ENCODE results near the gene IL5. TPM values are rescaled to one million over a fixed set of nuclear protein-coding genes. Genes with fewer than 3 reads are reported as not detected.

The IL5 gene
- total and polyA plus RNA-seq, 2 experiments from 2014 or later = not detected

- TF ChIP-seq, protein P1, sequence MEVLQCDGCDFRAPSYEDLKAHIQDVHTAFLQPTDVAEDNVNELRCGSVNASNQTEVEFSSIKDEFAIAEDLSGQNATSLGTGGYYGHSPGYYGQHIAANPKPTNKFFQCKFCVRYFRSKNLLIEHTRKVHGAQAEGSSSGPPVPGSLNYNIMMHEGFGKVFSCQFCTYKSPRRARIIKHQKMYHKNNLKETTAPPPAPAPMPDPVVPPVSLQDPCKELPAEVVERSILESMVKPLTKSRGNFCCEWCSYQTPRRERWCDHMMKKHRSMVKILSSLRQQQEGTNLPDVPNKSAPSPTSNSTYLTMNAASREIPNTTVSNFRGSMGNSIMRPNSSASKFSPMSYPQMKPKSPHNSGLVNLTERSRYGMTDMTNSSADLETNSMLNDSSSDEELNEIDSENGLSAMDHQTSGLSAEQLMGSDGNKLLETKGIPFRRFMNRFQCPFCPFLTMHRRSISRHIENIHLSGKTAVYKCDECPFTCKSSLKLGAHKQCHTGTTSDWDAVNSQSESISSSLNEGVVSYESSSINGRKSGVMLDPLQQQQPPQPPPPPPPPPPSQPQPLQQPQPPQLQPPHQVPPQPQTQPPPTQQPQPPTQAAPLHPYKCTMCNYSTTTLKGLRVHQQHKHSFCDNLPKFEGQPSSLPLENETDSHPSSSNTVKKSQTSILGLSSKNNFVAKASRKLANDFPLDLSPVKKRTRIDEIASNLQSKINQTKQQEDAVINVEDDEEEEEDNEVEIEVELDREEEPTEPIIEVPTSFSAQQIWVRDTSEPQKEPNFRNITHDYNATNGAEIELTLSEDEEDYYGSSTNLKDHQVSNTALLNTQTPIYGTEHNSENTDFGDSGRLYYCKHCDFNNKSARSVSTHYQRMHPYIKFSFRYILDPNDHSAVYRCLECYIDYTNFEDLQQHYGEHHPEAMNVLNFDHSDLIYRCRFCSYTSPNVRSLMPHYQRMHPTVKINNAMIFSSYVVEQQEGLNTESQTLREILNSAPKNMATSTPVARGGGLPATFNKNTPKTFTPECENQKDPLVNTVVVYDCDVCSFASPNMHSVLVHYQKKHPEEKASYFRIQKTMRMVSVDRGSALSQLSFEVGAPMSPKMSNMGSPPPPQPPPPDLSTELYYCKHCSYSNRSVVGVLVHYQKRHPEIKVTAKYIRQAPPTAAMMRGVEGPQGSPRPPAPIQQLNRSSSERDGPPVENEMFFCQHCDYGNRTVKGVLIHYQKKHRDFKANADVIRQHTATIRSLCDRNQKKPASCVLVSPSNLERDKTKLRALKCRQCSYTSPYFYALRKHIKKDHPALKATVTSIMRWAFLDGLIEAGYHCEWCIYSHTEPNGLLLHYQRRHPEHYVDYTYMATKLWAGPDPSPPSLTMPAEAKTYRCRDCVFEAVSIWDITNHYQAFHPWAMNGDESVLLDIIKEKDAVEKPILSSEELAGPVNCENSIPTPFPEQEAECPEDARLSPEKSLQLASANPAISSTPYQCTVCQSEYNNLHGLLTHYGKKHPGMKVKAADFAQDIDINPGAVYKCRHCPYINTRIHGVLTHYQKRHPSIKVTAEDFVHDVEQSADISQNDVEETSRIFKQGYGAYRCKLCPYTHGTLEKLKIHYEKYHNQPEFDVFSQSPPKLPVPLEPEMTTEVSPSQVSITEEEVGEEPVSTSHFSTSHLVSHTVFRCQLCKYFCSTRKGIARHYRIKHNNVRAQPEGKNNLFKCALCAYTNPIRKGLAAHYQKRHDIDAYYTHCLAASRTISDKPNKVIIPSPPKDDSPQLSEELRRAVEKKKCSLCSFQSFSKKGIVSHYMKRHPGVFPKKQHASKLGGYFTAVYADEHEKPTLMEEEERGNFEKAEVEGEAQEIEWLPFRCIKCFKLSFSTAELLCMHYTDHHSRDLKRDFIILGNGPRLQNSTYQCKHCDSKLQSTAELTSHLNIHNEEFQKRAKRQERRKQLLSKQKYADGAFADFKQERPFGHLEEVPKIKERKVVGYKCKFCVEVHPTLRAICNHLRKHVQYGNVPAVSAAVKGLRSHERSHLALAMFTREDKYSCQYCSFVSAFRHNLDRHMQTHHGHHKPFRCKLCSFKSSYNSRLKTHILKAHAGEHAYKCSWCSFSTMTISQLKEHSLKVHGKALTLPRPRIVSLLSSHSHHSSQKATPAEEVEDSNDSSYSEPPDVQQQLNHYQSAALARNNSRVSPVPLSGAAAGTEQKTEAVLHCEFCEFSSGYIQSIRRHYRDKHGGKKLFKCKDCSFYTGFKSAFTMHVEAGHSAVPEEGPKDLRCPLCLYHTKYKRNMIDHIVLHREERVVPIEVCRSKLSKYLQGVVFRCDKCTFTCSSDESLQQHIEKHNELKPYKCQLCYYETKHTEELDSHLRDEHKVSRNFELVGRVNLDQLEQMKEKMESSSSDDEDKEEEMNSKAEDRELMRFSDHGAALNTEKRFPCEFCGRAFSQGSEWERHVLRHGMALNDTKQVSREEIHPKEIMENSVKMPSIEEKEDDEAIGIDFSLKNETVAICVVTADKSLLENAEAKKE (CRISPR knock-in tag; IDR thresholded peaks at IDR 0.05) = no peak
- TF ChIP-seq ZNF114 (CRISPR knock-in tag; IDR thresholded peaks at IDR 0.05) (no peak), CREB1 (CRISPR knock-in tag; IDR thresholded peaks at IDR 0.05; ENCODE audit: low read depth) (no peak), JUNB (IDR thresholded peaks at IDR 0.05; ENCODE audit: unreplicated experiment) (no peak), EZH2phosphoT487 (IDR thresholded peaks at IDR 0.05; ENCODE audit: unreplicated experiment) (no peak), NANOG (IDR thresholded peaks at IDR 0.05; ENCODE audit: borderline replicate concordance) (no peak), ZNF331 (CRISPR knock-in tag; IDR thresholded peaks at IDR 0.05; ENCODE audit: low read depth) (no peak), POLR2AphosphoS5 (IDR thresholded peaks at IDR 0.05; ENCODE audit: low read depth) (no peak)
- TF ChIP-seq, protein P2, sequence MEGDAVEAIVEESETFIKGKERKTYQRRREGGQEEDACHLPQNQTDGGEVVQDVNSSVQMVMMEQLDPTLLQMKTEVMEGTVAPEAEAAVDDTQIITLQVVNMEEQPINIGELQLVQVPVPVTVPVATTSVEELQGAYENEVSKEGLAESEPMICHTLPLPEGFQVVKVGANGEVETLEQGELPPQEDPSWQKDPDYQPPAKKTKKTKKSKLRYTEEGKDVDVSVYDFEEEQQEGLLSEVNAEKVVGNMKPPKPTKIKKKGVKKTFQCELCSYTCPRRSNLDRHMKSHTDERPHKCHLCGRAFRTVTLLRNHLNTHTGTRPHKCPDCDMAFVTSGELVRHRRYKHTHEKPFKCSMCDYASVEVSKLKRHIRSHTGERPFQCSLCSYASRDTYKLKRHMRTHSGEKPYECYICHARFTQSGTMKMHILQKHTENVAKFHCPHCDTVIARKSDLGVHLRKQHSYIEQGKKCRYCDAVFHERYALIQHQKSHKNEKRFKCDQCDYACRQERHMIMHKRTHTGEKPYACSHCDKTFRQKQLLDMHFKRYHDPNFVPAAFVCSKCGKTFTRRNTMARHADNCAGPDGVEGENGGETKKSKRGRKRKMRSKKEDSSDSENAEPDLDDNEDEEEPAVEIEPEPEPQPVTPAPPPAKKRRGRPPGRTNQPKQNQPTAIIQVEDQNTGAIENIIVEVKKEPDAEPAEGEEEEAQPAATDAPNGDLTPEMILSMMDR (conservative IDR thresholded peaks at IDR 0.05; ENCODE audit: low read depth in 2 of 2) = no peak
- TF ChIP-seq, protein P3, sequence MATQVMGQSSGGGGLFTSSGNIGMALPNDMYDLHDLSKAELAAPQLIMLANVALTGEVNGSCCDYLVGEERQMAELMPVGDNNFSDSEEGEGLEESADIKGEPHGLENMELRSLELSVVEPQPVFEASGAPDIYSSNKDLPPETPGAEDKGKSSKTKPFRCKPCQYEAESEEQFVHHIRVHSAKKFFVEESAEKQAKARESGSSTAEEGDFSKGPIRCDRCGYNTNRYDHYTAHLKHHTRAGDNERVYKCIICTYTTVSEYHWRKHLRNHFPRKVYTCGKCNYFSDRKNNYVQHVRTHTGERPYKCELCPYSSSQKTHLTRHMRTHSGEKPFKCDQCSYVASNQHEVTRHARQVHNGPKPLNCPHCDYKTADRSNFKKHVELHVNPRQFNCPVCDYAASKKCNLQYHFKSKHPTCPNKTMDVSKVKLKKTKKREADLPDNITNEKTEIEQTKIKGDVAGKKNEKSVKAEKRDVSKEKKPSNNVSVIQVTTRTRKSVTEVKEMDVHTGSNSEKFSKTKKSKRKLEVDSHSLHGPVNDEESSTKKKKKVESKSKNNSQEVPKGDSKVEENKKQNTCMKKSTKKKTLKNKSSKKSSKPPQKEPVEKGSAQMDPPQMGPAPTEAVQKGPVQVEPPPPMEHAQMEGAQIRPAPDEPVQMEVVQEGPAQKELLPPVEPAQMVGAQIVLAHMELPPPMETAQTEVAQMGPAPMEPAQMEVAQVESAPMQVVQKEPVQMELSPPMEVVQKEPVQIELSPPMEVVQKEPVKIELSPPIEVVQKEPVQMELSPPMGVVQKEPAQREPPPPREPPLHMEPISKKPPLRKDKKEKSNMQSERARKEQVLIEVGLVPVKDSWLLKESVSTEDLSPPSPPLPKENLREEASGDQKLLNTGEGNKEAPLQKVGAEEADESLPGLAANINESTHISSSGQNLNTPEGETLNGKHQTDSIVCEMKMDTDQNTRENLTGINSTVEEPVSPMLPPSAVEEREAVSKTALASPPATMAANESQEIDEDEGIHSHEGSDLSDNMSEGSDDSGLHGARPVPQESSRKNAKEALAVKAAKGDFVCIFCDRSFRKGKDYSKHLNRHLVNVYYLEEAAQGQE (IDR thresholded peaks at IDR 0.05; ENCODE audit: unreplicated experiment) = no peak
These were observed 3.9 kb upstream of the IL5 start (continued) for GRCh38 chr5:132547269-132547668.
